ENCODE results near the gene ITPRIPL2. TPM values are rescaled to one million over a fixed set of nuclear protein-coding genes. Genes with fewer than 3 reads are reported as not detected.

The ITPRIPL2 gene
- polyA plus RNA-seq, 1 donor from 2014 or later, result not detected

DNA sequence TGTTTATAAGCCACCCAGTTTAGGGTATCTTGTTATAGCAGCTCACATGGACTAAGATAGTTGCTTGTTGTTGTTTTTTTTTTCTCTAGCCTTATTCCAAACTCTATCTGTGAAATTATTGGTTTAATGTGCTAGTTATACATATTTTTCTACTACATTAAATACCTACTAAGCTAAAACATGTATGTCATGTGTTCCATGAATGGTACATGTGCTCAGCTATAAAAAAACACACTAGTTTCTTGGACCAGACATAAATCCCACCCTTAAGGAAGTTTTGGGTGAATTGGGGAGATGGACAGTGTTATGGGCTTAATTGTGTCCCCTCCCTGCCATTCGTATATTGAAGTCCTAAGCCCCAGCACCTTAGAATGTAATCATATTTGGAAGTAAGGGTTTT lies 19.8 kb downstream of the ITPRIPL2 start:
- no peaks in the 10 kb centered on the region for H3K36me3 ChIP-seq (ENCODE audit: insufficient read depth, low read length)
- no peak overlapping the region for H3K4me3 ChIP-seq (ENCODE audit: low read length)
- no peaks in the 10 kb centered on the region for H3K79me2 ChIP-seq (replicated peaks; ENCODE audit: insufficient read depth, low read length)
- no peak overlapping the region for H3K9ac ChIP-seq (ENCODE audit: low read length)
- no peaks in the 10 kb centered on the region for H3F3A ChIP-seq (ENCODE audit: insufficient read depth, low read length, poor library complexity, severe bottlenecking)
- H3K27ac ChIP-seq (ENCODE audit: low read length), result no peak overlapping the region
- no peak overlapping the region for H3K4me2 ChIP-seq (ENCODE audit: low read length)
- H4K20me1 ChIP-seq (ENCODE audit: insufficient read depth), result no peaks in the 10 kb centered on the region
- H2AFZ ChIP-seq (ENCODE audit: low read depth, low read length), result no peak overlapping the region
- TF ChIP-seq EZH2 (IDR thresholded peaks at IDR 0.05; ENCODE audit: borderline replicate concordance, insufficient read depth, low read length, poor library complexity, severe bottlenecking) (no peak), POLR2AphosphoS5 (IDR thresholded peaks at IDR 0.05) (no peak), SMC3 (conservative IDR thresholded peaks at IDR 0.05; ENCODE audit: poor library complexity) (no peak)
- TF ChIP-seq, protein P1, sequence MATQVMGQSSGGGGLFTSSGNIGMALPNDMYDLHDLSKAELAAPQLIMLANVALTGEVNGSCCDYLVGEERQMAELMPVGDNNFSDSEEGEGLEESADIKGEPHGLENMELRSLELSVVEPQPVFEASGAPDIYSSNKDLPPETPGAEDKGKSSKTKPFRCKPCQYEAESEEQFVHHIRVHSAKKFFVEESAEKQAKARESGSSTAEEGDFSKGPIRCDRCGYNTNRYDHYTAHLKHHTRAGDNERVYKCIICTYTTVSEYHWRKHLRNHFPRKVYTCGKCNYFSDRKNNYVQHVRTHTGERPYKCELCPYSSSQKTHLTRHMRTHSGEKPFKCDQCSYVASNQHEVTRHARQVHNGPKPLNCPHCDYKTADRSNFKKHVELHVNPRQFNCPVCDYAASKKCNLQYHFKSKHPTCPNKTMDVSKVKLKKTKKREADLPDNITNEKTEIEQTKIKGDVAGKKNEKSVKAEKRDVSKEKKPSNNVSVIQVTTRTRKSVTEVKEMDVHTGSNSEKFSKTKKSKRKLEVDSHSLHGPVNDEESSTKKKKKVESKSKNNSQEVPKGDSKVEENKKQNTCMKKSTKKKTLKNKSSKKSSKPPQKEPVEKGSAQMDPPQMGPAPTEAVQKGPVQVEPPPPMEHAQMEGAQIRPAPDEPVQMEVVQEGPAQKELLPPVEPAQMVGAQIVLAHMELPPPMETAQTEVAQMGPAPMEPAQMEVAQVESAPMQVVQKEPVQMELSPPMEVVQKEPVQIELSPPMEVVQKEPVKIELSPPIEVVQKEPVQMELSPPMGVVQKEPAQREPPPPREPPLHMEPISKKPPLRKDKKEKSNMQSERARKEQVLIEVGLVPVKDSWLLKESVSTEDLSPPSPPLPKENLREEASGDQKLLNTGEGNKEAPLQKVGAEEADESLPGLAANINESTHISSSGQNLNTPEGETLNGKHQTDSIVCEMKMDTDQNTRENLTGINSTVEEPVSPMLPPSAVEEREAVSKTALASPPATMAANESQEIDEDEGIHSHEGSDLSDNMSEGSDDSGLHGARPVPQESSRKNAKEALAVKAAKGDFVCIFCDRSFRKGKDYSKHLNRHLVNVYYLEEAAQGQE (IDR thresholded peaks at IDR 0.05; ENCODE audit: borderline replicate concordance), result no peak
- H3K9me2 ChIP-seq (ENCODE audit: insufficient read depth, low read length), result no peaks in the 10 kb centered on the region
- H3K27me3 ChIP-seq (ENCODE audit: insufficient read depth, low read depth, low read length), result no peaks in the 10 kb centered on the region
- H3K9me3 ChIP-seq (ENCODE audit: low read length), result no peaks in the 10 kb centered on the region

- H3K27ac ChIP-seq (ENCODE audit: low read length), result no peak overlapping the region
- H3K27me3 ChIP-seq (ENCODE audit: insufficient read depth, low read depth, low read length), result no peaks in the 10 kb centered on the region
- H3K9me3 ChIP-seq (ENCODE audit: low read length), result no peaks in the 10 kb centered on the region
- H3K4me3 ChIP-seq (ENCODE audit: low read length), result no peak overlapping the region
- no peak overlapping the region for H3K4me2 ChIP-seq (ENCODE audit: low read length)
- no peaks in the 10 kb centered on the region for H3K79me2 ChIP-seq (replicated peaks; ENCODE audit: insufficient read depth, low read length)
- TF ChIP-seq EP300 (conservative IDR thresholded peaks at IDR 0.05; ENCODE audit: poor library complexity, severe bottlenecking) (no peak), TAF1 (IDR thresholded peaks at IDR 0.05; ENCODE audit: low read depth) (no peak), POLR2AphosphoS5 (IDR thresholded peaks at IDR 0.05) (no peak), RAD21 (conservative IDR thresholded peaks at IDR 0.05) (no peak), EZH2 (IDR thresholded peaks at IDR 0.05; ENCODE audit: borderline replicate concordance, insufficient read depth, low read length, poor library complexity, severe bottlenecking) (no peak), CTCF (IDR thresholded peaks at IDR 0.05; ENCODE audit: poor library complexity, severe bottlenecking) (no peak), MXI1 (conservative IDR thresholded peaks at IDR 0.05; ENCODE audit: poor library complexity, severe bottlenecking) (no peak), SMC3 (conservative IDR thresholded peaks at IDR 0.05; ENCODE audit: poor library complexity) (no peak)
- TF ChIP-seq, protein P1 (IDR thresholded peaks at IDR 0.05; ENCODE audit: borderline replicate concordance), result no peak
- H3F3A ChIP-seq (ENCODE audit: insufficient read depth, low read length, poor library complexity, severe bottlenecking), result no peaks in the 10 kb centered on the region
- H3K9me2 ChIP-seq (ENCODE audit: insufficient read depth, low read length), result no peaks in the 10 kb centered on the region
- H2AFZ ChIP-seq (ENCODE audit: low read depth, low read length), result no peak overlapping the region
- no peaks in the 10 kb centered on the region for H4K20me1 ChIP-seq (ENCODE audit: insufficient read depth)
- no peaks in the 10 kb centered on the region for H3K36me3 ChIP-seq (ENCODE audit: insufficient read depth, low read length)
- no peak overlapping the region for H3K9ac ChIP-seq (ENCODE audit: low read length)
Measured at GRCh38 chr16:19135201-19135842, 21.6 kb downstream of the ITPRIPL2 start.

Data from neural cell (in vitro differentiated cells).